HL-60 (cell line): ENCODE data around the gene CAMKMT.

Experiments used
- DNase-seq, 2 experiments: peaks; one replicate each; pipeline ENCODE4 v3.0.0-alpha.2; 2010 to 2020; ENCODE audit warnings: low read depth in 1 of 2, low spot score in 1 of 2
- H3K27ac ChIP-seq: fragments of 250-450 bp; sonication (Bioruptor Pico); replicated peaks from 2 replicates; pipeline ENCODE4 v1.5.1; 2020; ENCODE audit warnings: mild to moderate bottlenecking, moderate library complexity
- H3K27me3 ChIP-seq: fragments of 250-450 bp; sonication (Bioruptor Pico); 2 replicates; pipeline ENCODE4 v1.5.1; 2021; ENCODE audit warnings: mild to moderate bottlenecking, moderate library complexity; ENCODE audit not compliant: insufficient read depth, poor library complexity, severe bottlenecking
- H3K4me3 ChIP-seq: replicated peaks from 2 replicates; pipeline ENCODE4 v1.5.1; 2011; ENCODE audit warnings: mild to moderate bottlenecking, control low read depth, low read length; ENCODE audit not compliant: insufficient read depth
- CTCF ChIP-seq: IDR thresholded peaks from one replicate; pipeline ENCODE4 v1.5.1; 2011; ENCODE audit warnings: low read length, control low read depth, inconsistent platforms; ENCODE audit not compliant: insufficient read depth
- GABPA ChIP-seq: IDR thresholded peaks from 2 replicates; pipeline ENCODE4 v1.6.1; 2012; ENCODE audit warnings: low read depth
- POLR2AphosphoS5 ChIP-seq: IDR thresholded peaks from 2 replicates; pipeline ENCODE4 v1.6.1; 2012; ENCODE audit warnings: low read depth
- REST ChIP-seq: IDR thresholded peaks from 2 replicates; pipeline ENCODE4 v1.6.1; 2012; ENCODE audit warnings: low read depth; ENCODE audit not compliant: insufficient replicate concordance
- SPI1 ChIP-seq: IDR thresholded peaks from 2 replicates; pipeline ENCODE4 v1.6.1; 2012; ENCODE audit warnings: low read depth, mild to moderate bottlenecking, borderline replicate concordance

CAMKMT gene

GRCh38 chr2:44598330-44599119, 236.8 kb downstream of the CAMKMT start:
- no peak overlapping the region for H3K4me3 ChIP-seq
- no peak overlapping the region for H3K27ac ChIP-seq
- H3K27me3 ChIP-seq, result no peaks in the 10 kb centered on the region
- no peak for TF ChIP-seq REST
- no peak for TF ChIP-seq CTCF
- no peak for TF ChIP-seq POLR2AphosphoS5
- TF ChIP-seq GABPA, result no peak
- TF ChIP-seq SPI1, result no peak
- no peak for DNase-seq

- no peak for DNase-seq
- Histone ChIP-seq H3K27ac (no peak overlapping the region), H3K27me3 (no peaks in the 10 kb centered on the region), H3K4me3 (no peak overlapping the region)
- TF ChIP-seq POLR2AphosphoS5, result no peak
- no peak for TF ChIP-seq GABPA
- TF ChIP-seq SPI1, result no peak
- no peak for TF ChIP-seq CTCF
- TF ChIP-seq REST, result no peak
Observed at GRCh38 chr2:44599130-44599529, 237.4 kb downstream of the CAMKMT start.

GRCh38 chr2:44602446-44602845, 240.7 kb downstream of the CAMKMT start:
- H3K4me3 ChIP-seq, result no peak overlapping the region
- H3K27me3 ChIP-seq, result no peaks in the 10 kb centered on the region
- TF ChIP-seq SPI1 (no peak), GABPA (no peak), POLR2AphosphoS5 (no peak), CTCF (no peak), REST (no peak)
- no peak for DNase-seq
- H3K27ac ChIP-seq, result no peak overlapping the region
